ENCODE measurements around the gene NRCAM. TPM values are rescaled to one million over a fixed set of nuclear protein-coding genes. Genes with fewer than 3 reads are reported as not detected.

Gene NRCAM
- total and polyA plus RNA-seq, 2 of the 13 experiments (the other 11 are each of a cell fraction or from before 2014, with no cell fraction given), result 0.31 to 0.33 TPM

GRCh38 chr7:108403597-108404217 is 52.5 kb downstream of the NRCAM start (continued):
- TF ChIP-seq PRDM15 (CRISPR knock-in tag; IDR thresholded peaks at IDR 0.05), result no peak
- TF ChIP-seq ZNF446 (CRISPR knock-in tag; IDR thresholded peaks at IDR 0.05), result no peak
- TF ChIP-seq RARA (CRISPR knock-in tag; IDR thresholded peaks at IDR 0.05), result no peak
- no peak for TF ChIP-seq ZNF792 (CRISPR knock-in tag; IDR thresholded peaks at IDR 0.05)
- no peak for TF ChIP-seq SPEN (CRISPR knock-in tag; IDR thresholded peaks at IDR 0.05; ENCODE audit: low read depth)
- TF ChIP-seq ZNF317 (CRISPR knock-in tag; IDR thresholded peaks at IDR 0.05), result no peak

GRCh38 chr7:108402865-108403264 is 53.4 kb downstream of the NRCAM start:
- no peak overlapping the region for H2AFZ ChIP-seq (ENCODE audit: low read length)

More at GRCh38 chr7:108402865-108403264, 53.4 kb downstream of the NRCAM start:
- Histone ChIP-seq H3K4me2 (ENCODE audit: low read depth, low read length) (no peak overlapping the region), H3K36me3 (replicated peaks in 1 of 2; ENCODE audit: control insufficient read depth in 1 of 2, insufficient read depth in 2 of 2, low read length in 2 of 2) (no peaks in the 10 kb centered on the region), H3K79me2 (ENCODE audit: insufficient read depth, low read length) (no peaks in the 10 kb centered on the region), H3K4me3 (replicated peaks in 1 of 3; ENCODE audit: insufficient read depth in 1 of 3, low read depth in 2 of 3, low read length in 3 of 3) (no peak overlapping the region), H3K9ac (ENCODE audit: insufficient read depth, low read depth, low read length) (no peak overlapping the region), H4K20me1 (ENCODE audit: insufficient read depth, low read length) (no peaks in the 10 kb centered on the region), H3K9me3 (ENCODE audit: low read length) (no peaks in the 10 kb centered on the region), H3K27ac (ENCODE audit: extremely low read length, insufficient read depth, low read length) (no peak overlapping the region), H3K4me1 (ENCODE audit: insufficient read depth, low read length) (no peaks in the 10 kb centered on the region), H3K27me3 (ENCODE audit: control insufficient read depth in 1 of 2, insufficient read depth in 2 of 2, low read length in 2 of 2) (no peaks in the 10 kb centered on the region; a peak in 1 of 5 replicates)
- CTCF ChIA-PET (ENCODE audit: low intra/inter-chr PET ratio, low total read pairs), result no interaction called here
- intact Hi-C loops (cut with micrococcal nuclease; ENCODE audit: unreplicated experiment), result no loop called here
- ATAC-seq, result no peak
- BruUV-seq (replicated peaks), result no TSS peak
- FAIRE-seq, result no peak
- POLR2A ChIA-PET, result no interaction called here
- no peak for DNase-seq (ENCODE audit: low spot score)
- 8% methylated on average over 2 of the region's 2 CpGs for WGBS (ENCODE audit: low lambda C conversion rate)
- in situ Hi-C loops (cut with HindIII; ENCODE audit: extremely low pct_ligation_motif_present, low pct_unique_long_range_greater_than_20kb), result no loop called here
- TF ChIP-seq ZNF629 (CRISPR knock-in tag; conservative IDR thresholded peaks at IDR 0.05), result no peak

Data from HepG2 (cell line).